ENCODE results near the gene HMGCL.
"Not testable (repeated sequence)": the region's sequence is repeated elsewhere in the genome, so short reads cannot be mapped to it uniquely, and the experiment has no call there.

Gene HMGCL

DNA sequence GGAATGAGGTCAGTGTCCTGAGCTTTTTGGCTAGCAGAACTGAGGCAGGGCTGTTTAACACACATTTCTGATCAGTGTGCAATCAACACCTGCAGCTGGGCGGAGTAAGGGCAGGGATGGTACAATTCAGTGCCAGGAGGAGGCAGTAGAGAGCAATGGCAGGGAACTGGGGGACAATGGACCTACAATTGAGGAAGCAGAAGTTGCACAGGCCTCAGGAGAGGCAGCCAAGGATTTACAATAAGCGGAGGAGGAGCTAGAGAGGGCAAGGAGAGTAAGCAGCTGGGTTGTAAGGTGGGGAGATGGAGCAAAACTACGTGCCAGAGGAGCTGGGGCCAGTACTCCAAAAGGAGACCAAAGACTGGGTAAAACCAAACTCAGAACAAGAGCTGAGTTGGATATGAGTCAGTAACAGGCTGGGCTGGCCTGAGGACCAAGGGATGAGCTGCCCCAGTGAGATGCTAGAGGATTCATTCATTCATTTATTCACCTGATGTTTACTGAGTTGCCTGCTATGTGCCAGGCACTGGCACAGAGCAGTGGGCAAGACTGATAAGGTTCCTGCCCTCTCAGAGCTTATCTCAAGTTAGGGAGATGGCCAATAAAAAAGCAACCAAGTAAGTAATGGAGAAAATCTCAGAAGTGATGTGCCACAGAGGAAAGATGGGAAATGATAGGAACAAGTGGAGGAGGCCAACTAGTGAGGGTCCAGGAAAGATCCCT lies 14.2 kb downstream of the HMGCL start:
- TF ChIP-seq, protein P1, sequence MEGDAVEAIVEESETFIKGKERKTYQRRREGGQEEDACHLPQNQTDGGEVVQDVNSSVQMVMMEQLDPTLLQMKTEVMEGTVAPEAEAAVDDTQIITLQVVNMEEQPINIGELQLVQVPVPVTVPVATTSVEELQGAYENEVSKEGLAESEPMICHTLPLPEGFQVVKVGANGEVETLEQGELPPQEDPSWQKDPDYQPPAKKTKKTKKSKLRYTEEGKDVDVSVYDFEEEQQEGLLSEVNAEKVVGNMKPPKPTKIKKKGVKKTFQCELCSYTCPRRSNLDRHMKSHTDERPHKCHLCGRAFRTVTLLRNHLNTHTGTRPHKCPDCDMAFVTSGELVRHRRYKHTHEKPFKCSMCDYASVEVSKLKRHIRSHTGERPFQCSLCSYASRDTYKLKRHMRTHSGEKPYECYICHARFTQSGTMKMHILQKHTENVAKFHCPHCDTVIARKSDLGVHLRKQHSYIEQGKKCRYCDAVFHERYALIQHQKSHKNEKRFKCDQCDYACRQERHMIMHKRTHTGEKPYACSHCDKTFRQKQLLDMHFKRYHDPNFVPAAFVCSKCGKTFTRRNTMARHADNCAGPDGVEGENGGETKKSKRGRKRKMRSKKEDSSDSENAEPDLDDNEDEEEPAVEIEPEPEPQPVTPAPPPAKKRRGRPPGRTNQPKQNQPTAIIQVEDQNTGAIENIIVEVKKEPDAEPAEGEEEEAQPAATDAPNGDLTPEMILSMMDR (IDR thresholded peaks at IDR 0.05), result peak; percentile 18
- DNase-seq (ENCODE audit: low spot score), result no peak
- no peak overlapping the region for H3K4me3 ChIP-seq
- H3K27ac ChIP-seq, result no peak overlapping the region

- Histone ChIP-seq H3K4me3 (no peak overlapping the region), H3K27ac (peak overlapping the region in 1 of 2 donors; percentile 18)
- DNase-seq (ENCODE audit: low spot score), result no peak
- TF ChIP-seq, protein P1 (IDR thresholded peaks at IDR 0.05), result peak; percentile 36
Measured at GRCh38 chr1:23809751-23810171, 15.5 kb downstream of the HMGCL start.

GRCh38 chr1:23807453-23807852 lies 17.8 kb downstream of the HMGCL start:
- Histone ChIP-seq H3K27ac (no peak overlapping the region), H3K4me3 (no peak overlapping the region)
- TF ChIP-seq, protein P1 (IDR thresholded peaks at IDR 0.05), result no peak
- DNase-seq (ENCODE audit: low spot score), result no peak

DNA sequence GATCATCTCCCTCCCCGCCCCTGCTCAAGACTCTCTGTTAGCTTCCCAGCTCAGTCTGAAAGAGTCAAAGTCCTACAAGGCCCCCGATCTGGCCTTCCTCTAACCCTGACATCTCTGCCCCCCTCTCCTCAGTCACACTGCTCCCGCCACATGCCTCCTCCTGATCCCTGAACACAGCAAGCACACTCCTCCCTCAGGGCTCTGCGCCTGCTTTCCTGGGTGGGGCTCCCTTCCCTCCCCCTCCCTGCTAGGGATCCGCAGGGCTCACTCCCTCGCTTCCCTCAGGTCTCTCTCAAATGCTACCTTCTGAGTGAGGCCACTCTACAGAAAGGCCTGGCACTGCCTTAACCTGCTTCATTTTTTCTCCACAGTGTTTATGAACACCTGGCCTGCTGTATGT lies 18.9 kb downstream of the HMGCL start:
- DNase-seq (ENCODE audit: low spot score), result no peak
- TF ChIP-seq, protein P1 (IDR thresholded peaks at IDR 0.05), result no peak
- Histone ChIP-seq H3K4me3 (no peak overlapping the region), H3K27ac (no peak overlapping the region)

DNA sequence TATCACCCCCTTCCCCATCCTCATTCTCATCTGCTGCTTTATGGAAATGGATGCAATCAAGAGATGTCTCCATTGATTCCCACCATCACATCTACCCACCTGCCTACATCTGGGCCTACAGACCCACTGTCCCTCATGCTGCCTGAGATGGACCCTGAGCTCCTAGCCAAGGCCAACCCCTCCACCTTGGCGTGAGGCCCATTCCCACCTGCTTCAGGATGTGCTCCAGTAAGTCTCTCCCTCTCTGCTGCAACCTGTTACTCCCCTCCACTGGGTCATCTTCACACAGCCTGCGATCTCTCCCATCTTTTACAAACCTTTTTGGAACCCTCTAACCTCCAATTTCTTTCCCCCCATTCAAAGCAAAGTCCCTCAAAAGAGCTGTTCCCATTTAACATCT lies 20.2 kb downstream of the HMGCL start:
- no peak overlapping the region for H3K4me3 ChIP-seq
- TF ChIP-seq, protein P1 (IDR thresholded peaks at IDR 0.05), result no peak
- H3K27ac ChIP-seq, result no peak overlapping the region
- no peak for DNase-seq (ENCODE audit: low spot score)

DNA sequence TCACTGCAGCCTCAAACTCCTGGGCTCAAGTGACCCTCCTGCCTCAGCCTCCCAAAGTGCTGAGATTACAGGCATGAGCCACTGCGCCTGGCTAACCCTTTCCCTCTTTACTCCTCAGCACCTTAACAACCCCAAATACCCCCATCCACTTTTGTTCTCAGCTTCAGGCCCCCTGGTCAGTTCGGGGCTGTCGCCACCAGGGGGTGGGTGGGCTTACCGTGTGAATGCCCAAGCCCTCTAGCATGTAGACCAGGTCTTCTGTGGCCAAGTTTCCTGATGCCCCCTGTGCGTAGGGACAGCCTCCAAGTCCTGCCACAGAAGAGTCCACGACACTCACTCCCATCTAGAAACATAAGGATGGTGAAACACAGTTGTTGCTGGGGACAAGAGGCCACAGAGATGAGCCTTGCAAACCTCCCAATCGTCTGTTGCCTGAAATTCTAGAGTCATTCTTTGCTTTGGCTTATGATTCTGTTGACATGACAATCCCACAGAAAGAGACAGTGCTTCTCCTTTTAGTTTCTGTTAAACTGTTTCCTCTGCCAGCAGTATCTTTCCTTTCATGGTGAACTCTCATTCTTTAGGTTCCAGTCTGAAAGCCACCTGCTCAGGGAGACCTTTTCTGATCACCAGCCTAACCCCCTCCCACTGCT lies 20.9 kb downstream of the HMGCL start:
- H3K4me3 ChIP-seq, result no peak overlapping the region
- DNase-seq (ENCODE audit: low spot score), result no peak
- no peak overlapping the region for H3K27ac ChIP-seq
- TF ChIP-seq, protein P1 (IDR thresholded peaks at IDR 0.05), result no peak

GRCh38 chr1:23803674-23804073 lies 21.6 kb downstream of the HMGCL start:
- no peak overlapping the region for H3K27ac ChIP-seq
- TF ChIP-seq, protein P1 (IDR thresholded peaks at IDR 0.05), result no peak
- DNase-seq (ENCODE audit: low spot score), result no peak
- H3K4me3 ChIP-seq, result no peak overlapping the region

- not testable (repeated sequence) for DNase-seq (ENCODE audit: low spot score); H3K4me3 ChIP-seq; H3K27ac ChIP-seq
Measured at GRCh38 chr1:23802809-23803342, 22.4 kb downstream of the HMGCL start.
